MM.1S (cell line): ENCODE results near the gene SPINT1.

ENCODE experiments used
- CTCF ChIP-seq: fragments of 300-600 bp; sonication (generic); IDR thresholded peaks from 2 replicates; pipeline ENCODE4 v1.5.1; 2016; ENCODE audit warnings: antibody characterized with exemption, low read length, mixed read lengths
- EZH2phosphoT487 ChIP-seq: fragments of 300-600 bp; sonication (generic); IDR thresholded peaks from 2 replicates; pipeline ENCODE4 v1.6.1; 2018; ENCODE audit warnings: antibody characterized with exemption, low read length

GRCh38 chr15:40815042-40815698 lies 28.7 kb upstream of the SPINT1 start:
- no peak for TF ChIP-seq CTCF
- no peak for TF ChIP-seq EZH2phosphoT487
